ENCODE data around the gene IGFLR1. TPM values are rescaled to one million over a fixed set of nuclear protein-coding genes. Genes with fewer than 3 reads are reported as not detected.

Gene IGFLR1
- polyA plus RNA-seq, 1 of the 3 experiments (the other 2 are of a cell fraction): 5.6 TPM

DNA sequence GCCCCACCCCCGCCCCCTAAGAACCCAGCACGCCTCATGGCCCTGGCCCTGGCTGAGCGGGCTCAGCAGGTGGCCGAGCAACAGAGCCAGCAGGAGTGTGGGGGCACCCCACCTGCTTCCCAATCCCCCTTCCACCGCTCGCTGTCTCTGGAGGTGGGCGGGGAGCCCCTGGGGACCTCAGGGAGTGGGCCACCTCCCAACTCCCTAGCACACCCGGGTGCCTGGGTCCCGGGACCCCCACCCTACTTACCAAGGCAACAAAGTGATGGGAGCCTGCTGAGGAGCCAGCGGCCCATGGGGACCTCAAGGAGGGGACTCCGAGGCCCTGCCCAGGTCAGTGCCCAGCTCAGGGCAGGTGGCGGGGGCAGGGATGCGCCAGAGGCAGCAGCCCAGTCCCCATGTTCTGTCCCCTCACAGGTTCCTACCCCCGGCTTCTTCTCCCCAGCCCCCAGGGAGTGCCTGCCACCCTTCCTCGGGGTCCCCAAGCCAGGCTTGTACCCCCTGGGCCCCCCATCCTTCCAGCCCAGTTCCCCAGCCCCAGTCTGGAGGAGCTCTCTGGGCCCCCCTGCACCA is 45.1 kb upstream of the IGFLR1 start:
- POLR2A ChIA-PET: no interaction called here
- peaks cover 0 to 5% of the 10 kb centered on the region in 2 experiments for H3K36me3 ChIP-seq (replicated peaks in 1 of 2; ENCODE audit: control insufficient read depth in 1 of 2, insufficient read depth in 2 of 2, low read length in 1 of 2)
- 93% methylated on average over 11 of the region's 15 CpGs for WGBS (ENCODE audit: low lambda C conversion rate)
- H3K4me3 ChIP-seq (ENCODE audit: low read depth in 2 of 2, low read length in 1 of 2): no peak overlapping the region
- H3K9ac ChIP-seq: no peak overlapping the region
- no peak overlapping the region for H2AFZ ChIP-seq (ENCODE audit: low read depth)
- H3K9me2 ChIP-seq: no peaks in the 10 kb centered on the region
- no peaks in the 10 kb centered on the region for H4K20me1 ChIP-seq (ENCODE audit: insufficient read depth)
- no peak for TF ChIP-seq CHD2 (IDR thresholded peaks at IDR 0.05; ENCODE audit: low read length, partially characterized antibody)
- TF ChIP-seq FOXM1 (IDR thresholded peaks at IDR 0.05; ENCODE audit: low read depth): no peak
- TF ChIP-seq MXI1 (IDR thresholded peaks at IDR 0.05; ENCODE audit: low read depth, low read length): no peak
- TF ChIP-seq, protein P1, sequence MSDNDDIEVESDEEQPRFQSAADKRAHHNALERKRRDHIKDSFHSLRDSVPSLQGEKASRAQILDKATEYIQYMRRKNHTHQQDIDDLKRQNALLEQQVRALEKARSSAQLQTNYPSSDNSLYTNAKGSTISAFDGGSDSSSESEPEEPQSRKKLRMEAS (IDR thresholded peaks at IDR 0.05; ENCODE audit: low read depth): no peak
- H3K9me3 ChIP-seq: no peaks in the 10 kb centered on the region
- no peaks in the 10 kb centered on the region for H3K79me2 ChIP-seq (ENCODE audit: insufficient read depth)
- CTCF ChIA-PET: interaction anchor here (1.9 kb wide), 1 partner anchor 32 kb away, joined by 6 read pairs; no protein-coding TSS in a partner anchor
- DNase-seq: no peak
- no peaks in the 10 kb centered on the region for H3K27me3 ChIP-seq (ENCODE audit: insufficient read depth)
- H3K4me1 ChIP-seq (ENCODE audit: control insufficient read depth in 1 of 2, insufficient read depth in 2 of 2, low read depth in 1 of 2, low read length in 1 of 2): no peaks in the 10 kb centered on the region
- no peak overlapping the region; a peak in 1 of 4 replicates for H3K27ac ChIP-seq (ENCODE audit: low read depth in 2 of 2, low read length in 1 of 2)
- no peaks in the 10 kb centered on the region for H3F3A ChIP-seq (replicated peaks; ENCODE audit: insufficient read depth)
- no peak overlapping the region for H3K4me2 ChIP-seq

- ChIA-PET CTCF (interaction anchor here (1.9 kb wide), 1 partner anchor 33 kb away, joined by 6 read pairs; no protein-coding TSS in a partner anchor), POLR2A (no interaction called here)
- H3K4me2 ChIP-seq: no peak overlapping the region
- H3K4me3 ChIP-seq (ENCODE audit: low read depth in 2 of 2, low read length in 1 of 2): no peak overlapping the region
- no peaks in the 10 kb centered on the region for H3F3A ChIP-seq (replicated peaks; ENCODE audit: insufficient read depth)
- no peaks in the 10 kb centered on the region for H3K9me2 ChIP-seq
- H4K20me1 ChIP-seq (ENCODE audit: insufficient read depth): no peaks in the 10 kb centered on the region
- no peaks in the 10 kb centered on the region for H3K27me3 ChIP-seq (ENCODE audit: insufficient read depth)
- no peaks in the 10 kb centered on the region for H3K9me3 ChIP-seq
- no peak overlapping the region for H3K27ac ChIP-seq (ENCODE audit: low read depth in 2 of 2, low read length in 1 of 2)
- H3K4me1 ChIP-seq (ENCODE audit: control insufficient read depth in 1 of 2, insufficient read depth in 2 of 2, low read depth in 1 of 2, low read length in 1 of 2): no peaks in the 10 kb centered on the region
- TF ChIP-seq NFIC (IDR thresholded peaks at IDR 0.05; ENCODE audit: borderline replicate concordance): no peak
- no peak for TF ChIP-seq MXI1 (IDR thresholded peaks at IDR 0.05; ENCODE audit: low read depth, low read length)
- no peak for TF ChIP-seq TCF12 (IDR thresholded peaks at IDR 0.05)
- no peak for TF ChIP-seq CHD2 (IDR thresholded peaks at IDR 0.05; ENCODE audit: low read length, partially characterized antibody)
- no peak for TF ChIP-seq EZH2phosphoT487 (IDR thresholded peaks at IDR 0.05; ENCODE audit: borderline replicate concordance, low read depth)
- TF ChIP-seq ELF1 (IDR thresholded peaks at IDR 0.05): no peak
- no peak overlapping the region for H3K9ac ChIP-seq
- no peaks in the 10 kb centered on the region for H3K79me2 ChIP-seq (ENCODE audit: insufficient read depth)
- no peak overlapping the region for H2AFZ ChIP-seq (ENCODE audit: low read depth)
- peaks cover 0 to 5% of the 10 kb centered on the region in 2 experiments for H3K36me3 ChIP-seq (replicated peaks in 1 of 2; ENCODE audit: control insufficient read depth in 1 of 2, insufficient read depth in 2 of 2, low read length in 1 of 2)
- 91% methylated on average over 22 of the region's 31 CpGs for WGBS (ENCODE audit: low lambda C conversion rate)
- DNase-seq: no peak
Measured at GRCh38 chr19:35786299-35787160, 44.3 kb upstream of the IGFLR1 start.

- no peaks in the 10 kb centered on the region for H3K4me1 ChIP-seq (ENCODE audit: control insufficient read depth in 1 of 2, insufficient read depth in 2 of 2, low read depth in 1 of 2, low read length in 1 of 2)
- H3K79me2 ChIP-seq (ENCODE audit: insufficient read depth): no peaks in the 10 kb centered on the region
- ChIA-PET CTCF (no interaction called here), POLR2A (interaction anchor here (0.6 kb wide), 1 partner anchor 113 kb away, joined by 3 read pairs; no protein-coding TSS in a partner anchor)
- no peaks in the 10 kb centered on the region for H3K9me3 ChIP-seq
- no peak overlapping the region for H3K9ac ChIP-seq
- DNase-seq: no peak
- WGBS (ENCODE audit: low lambda C conversion rate): 93% methylated on average over 10 of the region's 10 CpGs
- no peaks in the 10 kb centered on the region for H3K27me3 ChIP-seq (ENCODE audit: insufficient read depth)
- no peaks in the 10 kb centered on the region for H4K20me1 ChIP-seq (ENCODE audit: insufficient read depth)
- no peak overlapping the region for H3K4me2 ChIP-seq
- H3F3A ChIP-seq (replicated peaks; ENCODE audit: insufficient read depth): no peaks in the 10 kb centered on the region
- H3K36me3 ChIP-seq (replicated peaks in 1 of 2; ENCODE audit: control insufficient read depth in 1 of 2, insufficient read depth in 2 of 2, low read length in 1 of 2): peaks cover 0 to 8% of the 10 kb centered on the region in 2 experiments
- no peak overlapping the region for H3K27ac ChIP-seq (ENCODE audit: low read depth in 2 of 2, low read length in 1 of 2)
- H3K9me2 ChIP-seq: no peaks in the 10 kb centered on the region
- H3K4me3 ChIP-seq (ENCODE audit: low read depth in 2 of 2, low read length in 1 of 2): no peak overlapping the region
- no peak overlapping the region for H2AFZ ChIP-seq (ENCODE audit: low read depth)
- TF ChIP-seq REST (IDR thresholded peaks at IDR 0.05; ENCODE audit: low read depth, low read length) (no peak), SMC3 (IDR thresholded peaks at IDR 0.05; ENCODE audit: low read depth, low read length) (no peak), RFX5 (IDR thresholded peaks at IDR 0.05; ENCODE audit: low read length) (no peak), FOXM1 (IDR thresholded peaks at IDR 0.05; ENCODE audit: low read depth) (no peak), NRF1 (IDR thresholded peaks at IDR 0.05; ENCODE audit: low read depth, low read length) (no peak)
- TF ChIP-seq, protein P2, sequence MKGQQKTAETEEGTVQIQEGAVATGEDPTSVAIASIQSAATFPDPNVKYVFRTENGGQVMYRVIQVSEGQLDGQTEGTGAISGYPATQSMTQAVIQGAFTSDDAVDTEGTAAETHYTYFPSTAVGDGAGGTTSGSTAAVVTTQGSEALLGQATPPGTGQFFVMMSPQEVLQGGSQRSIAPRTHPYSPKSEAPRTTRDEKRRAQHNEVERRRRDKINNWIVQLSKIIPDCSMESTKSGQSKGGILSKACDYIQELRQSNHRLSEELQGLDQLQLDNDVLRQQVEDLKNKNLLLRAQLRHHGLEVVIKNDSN (IDR thresholded peaks at IDR 0.05; ENCODE audit: borderline replicate concordance, low read depth): no peak
Measured at GRCh38 chr19:35785339-35785627, 43.0 kb upstream of the IGFLR1 start.
